HepG2 (cell line): ENCODE results near the gene ZNF302.

Experiments used
- CTCF ChIP-seq: sonication (generic); formaldehyde crosslinking; IDR thresholded peaks from 2 replicates; pipeline ENCODE4 v1.5.0; 2020; ENCODE audit warnings: mild to moderate bottlenecking, missing genetic modification reagents, moderate library complexity
- DNMT1 ChIP-seq: sonication (generic); formaldehyde crosslinking; IDR thresholded peaks from 2 replicates; pipeline ENCODE4 v1.5.1; 2020; ENCODE audit warnings: mild to moderate bottlenecking, missing genetic modification reagents
- ESRRA ChIP-seq: sonication (generic); formaldehyde crosslinking; IDR thresholded peaks from 2 replicates; pipeline ENCODE4 v1.5.1; 2020; ENCODE audit warnings: mild to moderate bottlenecking, low read depth, missing genetic modification reagents
- HNRNPK ChIP-seq: fragments of 200-400 bp; formaldehyde crosslinking; IDR thresholded peaks from 2 replicates; pipeline ENCODE4 v1.6.1; 2018; ENCODE audit warnings: low read length, low read depth, moderate library complexity, mild to moderate bottlenecking; ENCODE audit not compliant: poor library complexity, severe bottlenecking
- KLF6 ChIP-seq: IDR thresholded peaks from 2 replicates; pipeline ENCODE4 v1.8.0; 2016; ENCODE audit warnings: missing biosample characterization, missing genetic modification reagents
- MYPOP ChIP-seq: sonication (generic); formaldehyde crosslinking; IDR thresholded peaks from 2 replicates; pipeline ENCODE4 v1.8.1; 2023; ENCODE audit warnings: mild to moderate bottlenecking, moderate library complexity, missing genetic modification reagents
- NR3C1 ChIP-seq: sonication (generic); formaldehyde crosslinking; IDR thresholded peaks from 2 replicates; pipeline ENCODE4 v1.4.0; 2020; ENCODE audit warnings: missing genetic modification reagents
- REST ChIP-seq, 2 experiments: IDR thresholded peaks; 2 replicates each; pipeline ENCODE4 v1.6.1; 2011 to 2012; ENCODE audit warnings: low read length in 2 of 2, borderline replicate concordance in 1 of 2, low read depth in 1 of 2, mild to moderate bottlenecking in 1 of 2, moderate library complexity in 1 of 2
- RORA ChIP-seq: sonication (generic); formaldehyde crosslinking; IDR thresholded peaks from 2 replicates; pipeline ENCODE4 v1.5.0; 2020; ENCODE audit warnings: mild to moderate bottlenecking, missing genetic modification reagents, moderate library complexity
- TARDBP ChIP-seq: sonication (generic); formaldehyde crosslinking; IDR thresholded peaks from 2 replicates; pipeline ENCODE4 v1.8.0; 2022; ENCODE audit warnings: mild to moderate bottlenecking, missing genetic modification reagents
- TRIM24 ChIP-seq: sonication (generic); formaldehyde crosslinking; IDR thresholded peaks from 2 replicates; pipeline ENCODE4 v1.8.0; 2022; ENCODE audit warnings: mild to moderate bottlenecking, missing genetic modification reagents
- XRCC5 ChIP-seq: fragments of 200-400 bp; formaldehyde crosslinking; optimal IDR thresholded peaks from 2 replicates; pipeline ENCODE3; 2017; ENCODE audit warnings: mild to moderate bottlenecking, low read length
- ZNF136 ChIP-seq: sonication (generic); formaldehyde crosslinking; IDR thresholded peaks from 2 replicates; pipeline ENCODE4 v1.8.1; 2022; ENCODE audit warnings: low read depth, mild to moderate bottlenecking, moderate library complexity, missing genetic modification reagents
- ZNF317 ChIP-seq: sonication (generic); formaldehyde crosslinking; IDR thresholded peaks from 2 replicates; pipeline ENCODE4 v1.5.0; 2020; ENCODE audit warnings: mild to moderate bottlenecking, missing genetic modification reagents

- TF ChIP-seq ESRRA (CRISPR knock-in tag) (no peak), DNMT1 (CRISPR knock-in tag) (no peak), XRCC5 (no peak), RORA (CRISPR knock-in tag) (no peak), CTCF (peak; percentile 37), ZNF317 (CRISPR knock-in tag) (no peak), ZNF136 (CRISPR knock-in tag) (no peak), MYPOP (CRISPR knock-in tag) (no peak), TARDBP (CRISPR knock-in tag) (no peak), TRIM24 (CRISPR knock-in tag) (no peak), NR3C1 (CRISPR knock-in tag) (no peak), KLF6 (CRISPR knock-in tag) (no peak), REST (IDR thresholded peaks at IDR 0.05; ENCODE audit: borderline replicate concordance in 1 of 2, low read depth in 1 of 2, low read length in 2 of 2) (no peak), HNRNPK (no peak)
Observed at GRCh38 chr19:34732612-34733211, 55.2 kb downstream of the ZNF302 start.
